Measurements from ENCODE around the gene FGR. TPM values are rescaled to one million over a fixed set of nuclear protein-coding genes. Genes with fewer than 3 reads are reported as not detected.
A peak's percentile ranks its signal among the peaks of the same experiment; 100 is the strongest.

FGR gene
- total and polyA plus RNA-seq, 8 donors = 3.1 to 126 (median 4.7) TPM

GRCh38 chr1:27598295-27598687 lies 36.7 kb downstream of the FGR start:
- intact Hi-C loops (cut with DNase I) = no loop called here
- DNase-seq (no peak), ATAC-seq (no peak)
- Histone ChIP-seq H3K9me3 (no peaks in the 10 kb centered on the region), H3K27me3 (peaks cover 0 to 17% of the 10 kb centered on the region in 2 donors), H3K27ac (peak overlapping the region; percentile 8 to 82), H3K36me3 (no peaks in the 10 kb centered on the region), H3K4me3 (no peak overlapping the region), H3K4me1 (peaks cover 42 to 67% of the 10 kb centered on the region in 2 donors)
- TF ChIP-seq, protein P1, sequence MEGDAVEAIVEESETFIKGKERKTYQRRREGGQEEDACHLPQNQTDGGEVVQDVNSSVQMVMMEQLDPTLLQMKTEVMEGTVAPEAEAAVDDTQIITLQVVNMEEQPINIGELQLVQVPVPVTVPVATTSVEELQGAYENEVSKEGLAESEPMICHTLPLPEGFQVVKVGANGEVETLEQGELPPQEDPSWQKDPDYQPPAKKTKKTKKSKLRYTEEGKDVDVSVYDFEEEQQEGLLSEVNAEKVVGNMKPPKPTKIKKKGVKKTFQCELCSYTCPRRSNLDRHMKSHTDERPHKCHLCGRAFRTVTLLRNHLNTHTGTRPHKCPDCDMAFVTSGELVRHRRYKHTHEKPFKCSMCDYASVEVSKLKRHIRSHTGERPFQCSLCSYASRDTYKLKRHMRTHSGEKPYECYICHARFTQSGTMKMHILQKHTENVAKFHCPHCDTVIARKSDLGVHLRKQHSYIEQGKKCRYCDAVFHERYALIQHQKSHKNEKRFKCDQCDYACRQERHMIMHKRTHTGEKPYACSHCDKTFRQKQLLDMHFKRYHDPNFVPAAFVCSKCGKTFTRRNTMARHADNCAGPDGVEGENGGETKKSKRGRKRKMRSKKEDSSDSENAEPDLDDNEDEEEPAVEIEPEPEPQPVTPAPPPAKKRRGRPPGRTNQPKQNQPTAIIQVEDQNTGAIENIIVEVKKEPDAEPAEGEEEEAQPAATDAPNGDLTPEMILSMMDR (IDR thresholded peaks at IDR 0.05) = no peak

DNA sequence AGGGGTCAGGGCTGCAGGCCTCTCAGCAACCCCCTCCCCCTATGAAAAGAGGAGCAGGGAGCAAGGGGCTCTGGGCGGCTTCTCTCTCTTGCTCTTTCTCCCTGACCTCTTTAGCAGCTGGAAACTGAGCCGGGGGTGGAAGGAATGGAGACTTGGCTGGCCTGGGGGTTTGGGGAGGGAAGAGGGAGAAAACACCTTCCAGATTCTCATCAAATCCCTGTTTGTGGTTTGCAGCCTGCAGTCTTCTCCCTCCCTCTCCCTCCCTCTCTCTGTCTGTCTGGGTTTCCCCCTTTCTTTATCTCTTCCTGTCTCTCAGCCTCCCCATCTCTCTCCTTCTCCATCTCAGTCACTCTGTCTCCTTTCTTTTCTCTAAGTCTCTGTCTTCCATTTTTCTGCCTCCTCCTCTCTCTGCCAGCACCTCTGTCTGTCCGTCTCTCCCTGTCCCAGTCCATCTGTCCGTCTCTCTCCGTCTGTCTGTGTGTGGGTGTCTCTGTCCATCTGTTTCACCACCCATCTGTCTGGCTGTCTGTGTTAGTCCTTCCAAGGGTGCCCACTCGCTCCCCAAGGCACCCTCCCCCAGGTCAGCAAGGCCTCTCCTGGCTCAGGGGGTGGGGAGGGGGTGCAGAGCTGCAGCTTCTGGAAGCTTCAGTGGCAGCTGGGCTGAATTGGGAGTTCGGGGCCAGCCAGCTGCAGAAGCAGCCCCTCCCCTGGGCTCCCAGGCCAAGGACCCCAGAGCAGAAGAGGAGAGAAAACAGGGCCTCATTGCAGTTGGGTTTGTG lies 37.3 kb downstream of the FGR start:
- Histone ChIP-seq H3K27ac (peak overlapping the region; percentile 8 to 82), H3K4me1 (peaks cover 42 to 67% of the 10 kb centered on the region in 2 donors), H3K9me3 (no peaks in the 10 kb centered on the region), H3K4me3 (no peak overlapping the region), H3K36me3 (no peaks in the 10 kb centered on the region), H3K27me3 (peaks cover 0 to 11% of the 10 kb centered on the region in 2 donors)
- no peak for DNase-seq
- ATAC-seq = no peak
- intact Hi-C loops (cut with DNase I) = no loop called here
- TF ChIP-seq, protein P1 (IDR thresholded peaks at IDR 0.05) = no peak

DNA sequence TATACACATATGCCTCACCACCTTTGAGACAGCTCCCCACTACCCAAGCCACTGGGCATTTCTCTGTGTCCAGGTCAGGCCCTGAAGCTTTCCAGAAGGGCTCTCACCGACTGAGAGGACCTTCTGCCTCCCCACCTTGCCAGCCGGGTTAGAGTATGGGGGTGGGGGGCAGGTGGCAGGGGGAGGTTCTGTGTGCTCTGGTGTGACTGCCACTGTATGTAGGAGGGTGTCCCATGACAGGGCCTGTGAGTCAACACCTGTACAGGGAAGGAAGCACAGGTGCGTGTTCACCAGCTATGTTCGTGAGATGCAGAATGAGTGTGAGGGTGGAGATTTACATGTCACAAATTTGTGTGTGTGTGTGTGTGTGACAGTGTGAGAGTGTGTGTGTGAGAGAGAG lies 38.0 kb downstream of the FGR start:
- peaks cover 0 to 4% of the 10 kb centered on the region in 2 donors for H3K27me3 ChIP-seq
- intact Hi-C loops (cut with DNase I) = no loop called here
- TF ChIP-seq, protein P1 (IDR thresholded peaks at IDR 0.05) = no peak
- H3K36me3 ChIP-seq = no peaks in the 10 kb centered on the region
- no peak overlapping the region for H3K4me3 ChIP-seq
- peaks cover 45 to 63% of the 10 kb centered on the region in 2 donors for H3K4me1 ChIP-seq
- ATAC-seq (no peak), DNase-seq (no peak)
- H3K27ac ChIP-seq = no peak overlapping the region
- no peaks in the 10 kb centered on the region for H3K9me3 ChIP-seq

DNA sequence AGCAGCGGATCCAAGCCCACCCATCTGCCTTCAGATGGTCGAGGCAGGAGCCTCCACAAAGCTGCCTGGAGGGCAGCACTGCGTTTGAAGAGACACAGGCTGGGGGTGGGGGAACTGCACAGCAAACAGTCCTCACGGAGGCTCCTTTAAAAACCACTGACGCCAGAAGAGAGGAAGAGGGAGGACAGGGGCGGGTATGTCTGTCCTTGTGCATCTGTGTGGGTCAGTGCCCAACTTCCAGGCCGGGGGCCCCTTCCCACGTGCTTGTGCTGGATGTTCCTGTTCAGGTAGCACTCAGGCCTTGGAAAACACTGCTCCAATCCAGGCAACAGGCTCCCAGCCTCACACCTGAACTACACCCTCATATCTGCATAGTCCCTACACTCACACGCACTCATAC lies 38.7 kb downstream of the FGR start:
- ATAC-seq (no peak), DNase-seq (no peak)
- Histone ChIP-seq H3K27me3 (no peaks in the 10 kb centered on the region), H3K4me3 (no peak overlapping the region), H3K4me1 (peaks cover 47 to 63% of the 10 kb centered on the region in 2 donors), H3K9me3 (no peaks in the 10 kb centered on the region), H3K36me3 (no peaks in the 10 kb centered on the region), H3K27ac (no peak overlapping the region)
- TF ChIP-seq, protein P1 (IDR thresholded peaks at IDR 0.05) = no peak
- intact Hi-C loops (cut with DNase I) = no loop called here

DNA sequence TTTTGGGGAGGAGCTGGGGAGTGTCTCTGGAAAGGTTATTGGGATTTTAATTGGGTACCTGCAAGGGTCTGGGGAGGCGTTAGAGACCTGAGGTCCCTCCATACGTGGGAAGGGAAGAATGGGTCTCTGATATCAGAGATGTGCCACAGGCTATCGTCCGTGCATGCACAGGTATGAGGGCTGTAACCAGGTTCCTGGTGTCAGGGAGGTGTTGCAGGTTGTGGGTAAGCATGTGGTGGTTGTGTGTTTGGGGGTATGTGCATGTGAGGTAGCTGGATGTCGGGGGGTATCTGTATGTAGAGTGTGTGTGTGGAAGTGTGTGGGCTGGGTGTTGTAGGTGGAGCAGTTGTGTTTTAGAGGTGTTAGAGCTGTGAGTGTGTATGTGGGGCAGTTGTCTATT lies 39.4 kb downstream of the FGR start:
- Histone ChIP-seq H3K9me3 (no peaks in the 10 kb centered on the region), H3K27ac (no peak overlapping the region), H3K4me3 (no peak overlapping the region), H3K27me3 (no peaks in the 10 kb centered on the region), H3K36me3 (no peaks in the 10 kb centered on the region), H3K4me1 (peaks cover 47 to 65% of the 10 kb centered on the region in 2 donors)
- DNase-seq (no peak), ATAC-seq (no peak)
- intact Hi-C loops (cut with DNase I) = no loop called here
- TF ChIP-seq, protein P1 (IDR thresholded peaks at IDR 0.05) = no peak
